ENCODE data around the gene KCNJ9. TPM values are rescaled to one million over a fixed set of nuclear protein-coding genes. Genes with fewer than 3 reads are reported as not detected.

KCNJ9 gene
- total RNA-seq, 2 experiments from 2014 or later: not detected

- Mint-ChIP-seq H3K4me3 (peak overlapping the region; percentile 58), H3K36me3 (ENCODE audit: low read depth) (peaks cover 44% of the 10 kb centered on the region), H3K4me1 (ENCODE audit: low read depth) (peaks cover 22% of the 10 kb centered on the region), H3K27me3 (peaks cover 24% of the 10 kb centered on the region), H3K9me3 (no peaks in the 10 kb centered on the region), H3K27ac (peak overlapping the region; percentile 47)
- POLR2A ChIA-PET: interaction anchor here (1.2 to 1.8 kb wide), 3 partner anchors 11 to 15 kb away, joined by 4 to 23 read pairs (median 4); partner anchors contain the start of gene IGSF8
- peaks cover 34% of the 10 kb centered on the region for H3K36me3 ChIP-seq (ENCODE audit: insufficient read depth, low read length)
- no peak overlapping the region for H3K4me3 ChIP-seq (ENCODE audit: low read length)
- peaks cover 22 to 24% of the 10 kb centered on the region in 2 experiments for H3K27me3 ChIP-seq (ENCODE audit: control insufficient read depth in 1 of 2, insufficient read depth in 2 of 2, low read length in 2 of 2)
- H3K4me1 ChIP-seq (ENCODE audit: insufficient read depth, low read length): peaks cover 15% of the 10 kb centered on the region
- H3K27ac ChIP-seq (ENCODE audit: low read depth in 1 of 2, low read length in 2 of 2): no peak overlapping the region
- peak; percentile 82 for TF ChIP-seq CTCF (IDR thresholded peaks at IDR 0.05)
- DNase-seq (peak; percentile 66 to 87 (median 73)), ATAC-seq (ENCODE audit: poor library complexity) (peak; percentile 71)
- CTCF ChIA-PET: interaction anchor here (0.5 to 4.1 kb wide), 23 partner anchors 8 to 1952 kb away, joined by 3 to 33 read pairs (median 3); partner anchors contain the start of genes IGSF8, KCNJ10 and PIGM
- intact Hi-C loops (cut with DNase I, micrococcal nuclease): loop anchor here (1.0 to 5.0 kb wide), 4 partner anchors 39 to 166 kb away; no protein-coding TSS in a partner anchor
- H3K9me3 ChIP-seq (ENCODE audit: control insufficient read depth in 1 of 2, insufficient read depth in 1 of 2, low read length in 2 of 2): peaks cover 0 to 3% of the 10 kb centered on the region in 2 experiments
These were observed 4.5 kb downstream of the KCNJ9 start for GRCh38 chr1:160085686-160086455.

- POLR2A ChIA-PET: interaction anchor here (0.8 to 1.6 kb wide), 4 partner anchors 10 to 133 kb away, joined by 3 to 4 read pairs (median 4); partner anchors contain the start of gene IGSF8
- TF ChIP-seq CTCF (IDR thresholded peaks at IDR 0.05): no peak
These were observed 5.1 kb downstream of the KCNJ9 start for GRCh38 chr1:160086456-160086892.

GRCh38 chr1:160087118-160087662 lies 5.9 kb downstream of the KCNJ9 start:
- Histone ChIP-seq H3K36me3 (ENCODE audit: insufficient read depth, low read length) (peaks cover 47% of the 10 kb centered on the region), H3K9me3 (ENCODE audit: control insufficient read depth in 1 of 2, insufficient read depth in 1 of 2, low read length in 2 of 2) (peaks cover 0 to 3% of the 10 kb centered on the region in 2 experiments), H3K27me3 (ENCODE audit: control insufficient read depth in 1 of 2, insufficient read depth in 2 of 2, low read length in 2 of 2) (peaks cover 9 to 12% of the 10 kb centered on the region in 2 experiments), H3K27ac (ENCODE audit: low read depth in 1 of 2, low read length in 2 of 2) (no peak overlapping the region), H3K4me1 (ENCODE audit: insufficient read depth, low read length) (peaks cover 15% of the 10 kb centered on the region), H3K4me3 (ENCODE audit: low read length) (no peak overlapping the region)
- H3K27me3 Mint-ChIP-seq: peaks cover 11% of the 10 kb centered on the region
- H3K27ac Mint-ChIP-seq: no peak overlapping the region
- H3K4me3 Mint-ChIP-seq: no peak overlapping the region
- intact Hi-C loops (cut with DNase I, micrococcal nuclease): loop anchor here in 1 of 2 experiments (5.0 kb wide), 1 partner anchor 165 kb away; no protein-coding TSS in a partner anchor
- POLR2A ChIA-PET: interaction anchor here (0.8 to 1.6 kb wide), 5 partner anchors 9 to 132 kb away, joined by 3 to 4 read pairs (median 4); partner anchors contain the start of gene IGSF8
- no peaks in the 10 kb centered on the region for H3K9me3 Mint-ChIP-seq
- peaks cover 22% of the 10 kb centered on the region for H3K4me1 Mint-ChIP-seq (ENCODE audit: low read depth)
- DNase-seq: no peak
- CTCF ChIA-PET: interaction anchor here (0.8 to 4.1 kb wide), 6 partner anchors 9 to 205 kb away, joined by 3 to 33 read pairs (median 14); partner anchors contain the start of gene IGSF8
- no peak for TF ChIP-seq CTCF (IDR thresholded peaks at IDR 0.05)
- no peak for ATAC-seq (ENCODE audit: poor library complexity)
- peaks cover 58% of the 10 kb centered on the region for H3K36me3 Mint-ChIP-seq (ENCODE audit: low read depth)

More at GRCh38 chr1:160086456-160086892, 5.1 kb downstream of the KCNJ9 start:
- Histone ChIP-seq H3K9me3 (ENCODE audit: control insufficient read depth in 1 of 2, insufficient read depth in 1 of 2, low read length in 2 of 2) (peaks cover 0 to 3% of the 10 kb centered on the region in 2 experiments), H3K27me3 (ENCODE audit: control insufficient read depth in 1 of 2, insufficient read depth in 2 of 2, low read length in 2 of 2) (peaks cover 16 to 18% of the 10 kb centered on the region in 2 experiments), H3K4me1 (ENCODE audit: insufficient read depth, low read length) (peaks cover 15% of the 10 kb centered on the region), H3K27ac (ENCODE audit: low read depth in 1 of 2, low read length in 2 of 2) (no peak overlapping the region), H3K36me3 (ENCODE audit: insufficient read depth, low read length) (peaks cover 40% of the 10 kb centered on the region), H3K4me3 (ENCODE audit: low read length) (no peak overlapping the region)
- intact Hi-C loops (cut with DNase I, micrococcal nuclease): loop anchor here in 1 of 2 experiments (5.0 kb wide), 1 partner anchor 166 kb away; no protein-coding TSS in a partner anchor
- Mint-ChIP-seq H3K4me3 (no peak overlapping the region), H3K4me1 (ENCODE audit: low read depth) (peaks cover 22% of the 10 kb centered on the region), H3K27ac (no peak overlapping the region), H3K36me3 (ENCODE audit: low read depth) (peaks cover 51% of the 10 kb centered on the region), H3K9me3 (no peaks in the 10 kb centered on the region), H3K27me3 (peaks cover 18% of the 10 kb centered on the region)
- CTCF ChIA-PET: interaction anchor here (0.8 to 4.1 kb wide), 10 partner anchors 9 to 205 kb away, joined by 3 to 33 read pairs (median 8); partner anchors contain the start of genes IGSF8 and PIGM
- DNase-seq (no peak), ATAC-seq (ENCODE audit: poor library complexity) (no peak)
